ENCODE data around the gene TMEM121B.

GRCh38 chr22:17098379-17098819, 22.8 kb downstream of the TMEM121B start:
- TF ChIP-seq YY1 (IDR thresholded peaks at IDR 0.05): no peak
- TF ChIP-seq CTCF (IDR thresholded peaks at IDR 0.05; ENCODE audit: low read depth, low read length, missing input control): no peak

Data from liver (tissue), 2 donors.